NCI-H526 (cell line): ENCODE data around the gene CMSS1.

ENCODE experiments used
- DNase-seq, 2 experiments: peaks; one replicate each; lab custom pipeline; 2025; lab: John Stamatoyannopoulos, UW

CMSS1 gene

GRCh38 chr3:99933971-99934750, 116.5 kb downstream of the CMSS1 start:
- DNase-seq = no peak

- no peak for DNase-seq
Observed at GRCh38 chr3:99934975-99935797, 117.5 kb downstream of the CMSS1 start.

GRCh38 chr3:99938270-99938911, 120.7 kb downstream of the CMSS1 start:
- DNase-seq = no peak

- DNase-seq = no peak
Observed at GRCh38 chr3:99939876-99940275, 122.2 kb downstream of the CMSS1 start.

- no peak for DNase-seq
Observed at GRCh38 chr3:99940350-99940749, 122.7 kb downstream of the CMSS1 start.

GRCh38 chr3:99941211-99941610, 123.5 kb downstream of the CMSS1 start:
- DNase-seq = no peak

- DNase-seq = no peak
Observed at GRCh38 chr3:99943931-99944761, 126.5 kb downstream of the CMSS1 start.

GRCh38 chr3:99945328-99945995, 127.8 kb downstream of the CMSS1 start:
- no peak for DNase-seq

- DNase-seq = no peak
Observed at GRCh38 chr3:99947356-99947755, 129.7 kb downstream of the CMSS1 start.

- no peak for DNase-seq
Observed at GRCh38 chr3:99948467-99949089, 130.9 kb downstream of the CMSS1 start.

GRCh38 chr3:99949956-99950670, 132.5 kb downstream of the CMSS1 start:
- no peak for DNase-seq

GRCh38 chr3:99950921-99951320, 133.3 kb downstream of the CMSS1 start:
- no peak for DNase-seq

GRCh38 chr3:99951701-99952100, 134.0 kb downstream of the CMSS1 start:
- no peak for DNase-seq

GRCh38 chr3:99952306-99952705, 134.6 kb downstream of the CMSS1 start:
- DNase-seq = no peak

- no peak for DNase-seq
Observed at GRCh38 chr3:99953596-99953995, 135.9 kb downstream of the CMSS1 start.

GRCh38 chr3:99954914-99955644, 137.4 kb downstream of the CMSS1 start:
- DNase-seq = no peak

- DNase-seq = no peak
Observed at GRCh38 chr3:99955773-99956562, 138.3 kb downstream of the CMSS1 start.

- no peak for DNase-seq
Observed at GRCh38 chr3:99957151-99957796, 139.6 kb downstream of the CMSS1 start.
